Lung (tissue), 12 donors: ENCODE data around the gene PMM2. TPM values are rescaled to one million over a fixed set of nuclear protein-coding genes. Genes with fewer than 3 reads are reported as not detected.

Experiments used
- ATAC-seq: fragments of 200-7000 bp; cut with Tn5 transposase; one replicate; pipeline ENCODE4 v1.9.1; 2020; ENCODE audit warnings: moderate number of reproducible peaks; ENCODE audit not compliant: insufficient read depth, low FRiP score
- DNase-seq, 3 donors: peaks; one replicate each; pipeline ENCODE4 v3.0.0-alpha.2; 2013 to 2017
- H3K27ac ChIP-seq, 2 donors: one replicate each; pipeline ENCODE4 v1.5.1; 2013; ENCODE audit warnings: mild to moderate bottlenecking in 2 of 2, moderate library complexity in 2 of 2, control low read depth in 1 of 2, inconsistent platforms in 1 of 2, low read depth in 1 of 2, low read length in 1 of 2
- H3K27me3 ChIP-seq, 3 donors: one replicate each; pipeline ENCODE4 v1.5.1; 2013; ENCODE audit warnings: low read length in 2 of 3; ENCODE audit not compliant: control insufficient read depth in 3 of 3, insufficient read depth in 3 of 3
- H3K36me3 ChIP-seq, 4 donors: one replicate each; pipeline ENCODE4 v1.5.1; 2013; ENCODE audit warnings: low read length in 4 of 4, mild to moderate bottlenecking in 1 of 4, moderate library complexity in 1 of 4; ENCODE audit not compliant: control insufficient read depth in 4 of 4, insufficient read depth in 4 of 4
- H3K4me1 ChIP-seq, 5 donors: one replicate each; pipeline ENCODE4 v1.5.1; 2013; ENCODE audit warnings: low read length in 5 of 5, mild to moderate bottlenecking in 2 of 5, moderate library complexity in 1 of 5; ENCODE audit not compliant: control insufficient read depth in 5 of 5, insufficient read depth in 5 of 5
- H3K4me3 ChIP-seq: one replicate; pipeline ENCODE4 v1.5.1; 2013; ENCODE audit warnings: mild to moderate bottlenecking, control low read depth, moderate library complexity
- H3K9ac ChIP-seq, 2 donors: one replicate each; pipeline ENCODE4 v1.5.1; 2013; ENCODE audit warnings: low read length in 2 of 2, control low read depth in 1 of 2; ENCODE audit not compliant: insufficient read depth in 1 of 2
- H3K9me3 ChIP-seq, 4 donors: one replicate each; pipeline ENCODE4 v1.5.1; 2013; ENCODE audit warnings: low read length in 3 of 4, mild to moderate bottlenecking in 1 of 4, moderate library complexity in 1 of 4; ENCODE audit not compliant: control insufficient read depth in 4 of 4, insufficient read depth in 3 of 4
- CTCF ChIP-seq: IDR thresholded peaks from 2 replicates; pipeline ENCODE4 v1.5.1; 2012; ENCODE audit warnings: mild to moderate bottlenecking; ENCODE audit errors: control extremely low read depth, extremely low read depth
- WGBS, 2 donors: extraction: QIAGEN DNeasy Blood & Tissue Kit; methylation state at CpG; one replicate each; pipeline ENCODE4 v1.1.7; 2013; 5-methylcytosine and 5-hydroxymethylcytosine counted together
- polyA plus RNA-seq, 2 donors: library from polyadenylated mRNA; stranded (reverse); fragments of 200-250 nt; gene quantifications; one replicate each; pipeline ENCODE4 v1.2.1, GENCODE V29; 2013
- total RNA-seq, 2 donors: library from RNA; depleted of rRNA in 1 of 2; stranded (reverse); fragments of >200 nt in 1 of 2; gene quantifications; one replicate each; pipeline ENCODE4 v1.2.1, GENCODE V29; 2014 to 2021
- donor health status: control.
- donor health status: control.
- donor health status: Bipolar disorder and iron deficiency.
- donor health status: healthy.
- donor health status: DM: yes; HTN: yes; CAD: no.

Gene PMM2
- total and polyA plus RNA-seq, 4 donors = 27.1 to 40.0 (median 32.0) TPM

- Histone ChIP-seq H3K9me3 (no peaks in the 10 kb centered on the region), H3K4me1 (peaks cover 0 to 11% (median 0%) of the 10 kb centered on the region in 5 donors), H3K27ac (no peak overlapping the region), H3K36me3 (peaks cover 5 to 29% (median 12%) of the 10 kb centered on the region in 4 donors), H3K4me3 (no peak overlapping the region), H3K27me3 (no peaks in the 10 kb centered on the region), H3K9ac (no peak overlapping the region)
- 93 to 97% methylated on average over 15 of the region's 15 CpGs for WGBS, 2 donors
- TF ChIP-seq CTCF = no peak
- ATAC-seq (no peak), DNase-seq (no peak)
Measured at GRCh38 chr16:8847623-8848022, 50.0 kb downstream of the PMM2 start.

DNA sequence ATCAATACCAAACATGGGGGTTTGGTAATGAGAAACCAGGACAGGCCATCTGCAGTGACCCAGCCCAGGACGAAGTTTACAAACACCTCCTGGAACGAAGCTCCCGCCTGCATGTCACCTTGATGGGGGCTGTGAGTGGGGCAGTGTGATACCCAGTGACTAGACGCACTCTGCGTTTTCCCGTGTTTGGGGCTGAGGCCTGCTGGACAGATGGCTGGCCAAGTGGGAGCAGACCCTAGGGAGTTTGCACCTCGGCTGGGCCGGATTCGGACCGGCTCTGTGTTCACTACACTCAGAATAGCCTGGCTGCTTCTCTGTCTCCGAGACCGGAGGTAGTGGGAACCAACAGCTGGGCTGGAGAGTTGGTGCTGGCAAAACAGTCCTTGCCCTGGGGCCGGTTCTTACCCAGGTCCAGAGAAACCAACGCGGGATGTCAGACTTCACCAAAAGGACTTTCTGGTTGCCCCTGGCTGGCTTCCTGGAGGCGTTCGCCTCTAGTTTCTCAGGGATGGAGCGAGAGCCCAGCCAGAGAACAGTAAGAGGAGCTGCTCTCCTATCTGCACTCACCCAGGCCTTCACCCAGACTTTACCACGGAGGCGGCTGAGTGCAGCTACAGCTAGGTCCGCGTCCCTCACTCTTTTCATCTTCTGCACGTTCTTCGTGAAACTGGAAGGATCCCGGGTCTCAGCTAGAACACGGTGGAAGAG lies 50.7 kb downstream of the PMM2 start:
- H3K27me3 ChIP-seq = no peaks in the 10 kb centered on the region
- peaks cover 5 to 33% (median 16%) of the 10 kb centered on the region in 4 donors for H3K36me3 ChIP-seq
- H3K27ac ChIP-seq = no peak overlapping the region
- ATAC-seq (no peak), DNase-seq (no peak)
- H3K4me3 ChIP-seq = no peak overlapping the region
- H3K9ac ChIP-seq = no peak overlapping the region
- no peaks in the 10 kb centered on the region for H3K9me3 ChIP-seq
- no peak for TF ChIP-seq CTCF
- peaks cover 0 to 11% (median 0%) of the 10 kb centered on the region in 5 donors for H3K4me1 ChIP-seq
- 92 to 96% methylated on average over 26 of the region's 26 CpGs for WGBS, 2 donors

DNA sequence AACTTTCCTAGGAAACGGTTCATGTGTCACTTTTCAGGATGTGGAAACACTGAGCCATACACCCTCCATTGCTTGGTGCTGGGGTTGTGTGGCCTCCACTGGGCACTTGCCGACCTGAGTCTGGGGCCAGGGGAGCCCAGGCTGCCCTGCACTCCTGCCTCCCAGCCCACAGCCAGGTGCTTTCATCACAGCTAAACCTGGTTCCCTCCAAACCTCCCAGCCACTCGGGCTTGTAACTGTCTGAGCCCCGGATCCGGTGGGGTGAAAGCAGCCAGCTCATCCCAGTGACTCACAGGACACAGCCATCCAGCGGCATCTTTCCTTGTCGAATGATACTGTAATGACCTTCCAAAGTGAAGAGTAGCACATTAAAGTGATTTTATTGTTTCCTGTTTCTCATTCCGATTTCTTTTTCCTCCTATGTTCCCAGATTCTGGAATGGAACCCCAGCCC lies 51.3 kb downstream of the PMM2 start:
- ATAC-seq (no peak), DNase-seq (no peak)
- no peak for TF ChIP-seq CTCF
- Histone ChIP-seq H3K36me3 (peaks cover 5 to 33% (median 17%) of the 10 kb centered on the region in 4 donors), H3K9me3 (no peaks in the 10 kb centered on the region), H3K9ac (no peak overlapping the region), H3K27me3 (no peaks in the 10 kb centered on the region), H3K4me3 (no peak overlapping the region), H3K27ac (no peak overlapping the region), H3K4me1 (peaks cover 0 to 11% (median 0%) of the 10 kb centered on the region in 5 donors)
- WGBS, 2 donors = 87 to 88% methylated on average over 8 of the region's 8 CpGs
